Superior temporal gyrus (tissue), 1 donor: Measurements from ENCODE around the gene PIGR.

ENCODE experiments used
- DNase-seq: peaks from one replicate; pipeline ENCODE4 v3.0.0-alpha.2; 2016; ENCODE audit errors: extremely low spot score

The PIGR gene

DNA sequence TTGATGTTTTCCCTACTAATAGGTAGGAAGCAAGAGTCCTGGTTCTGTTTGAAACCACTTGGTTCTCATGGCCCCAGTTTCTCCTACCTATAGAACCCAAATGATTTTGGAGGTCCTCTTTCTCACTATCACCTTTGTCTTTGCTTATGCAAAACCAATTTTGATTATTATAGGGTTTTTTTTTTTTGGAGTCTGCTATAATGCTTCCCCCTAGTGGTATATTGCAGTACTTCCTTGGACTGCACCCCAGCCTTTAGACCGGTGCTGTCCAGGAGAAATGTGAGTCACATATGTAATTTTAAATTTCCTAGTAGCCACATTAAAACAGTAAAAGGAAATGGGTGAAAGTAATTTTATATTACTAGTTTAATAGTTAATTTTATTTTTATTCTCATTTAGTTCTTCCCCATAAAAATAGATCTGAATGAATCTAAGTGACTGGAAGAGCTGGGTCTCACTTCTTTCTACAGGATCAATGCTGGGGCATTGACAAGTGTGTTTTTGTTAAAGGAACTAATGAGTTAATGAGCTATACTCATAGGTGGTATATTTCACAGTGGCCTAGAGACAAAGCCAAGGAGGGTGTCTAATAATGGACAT lies 35.1 kb downstream of the PIGR start:
- DNase-seq: peak; percentile 77

DNA sequence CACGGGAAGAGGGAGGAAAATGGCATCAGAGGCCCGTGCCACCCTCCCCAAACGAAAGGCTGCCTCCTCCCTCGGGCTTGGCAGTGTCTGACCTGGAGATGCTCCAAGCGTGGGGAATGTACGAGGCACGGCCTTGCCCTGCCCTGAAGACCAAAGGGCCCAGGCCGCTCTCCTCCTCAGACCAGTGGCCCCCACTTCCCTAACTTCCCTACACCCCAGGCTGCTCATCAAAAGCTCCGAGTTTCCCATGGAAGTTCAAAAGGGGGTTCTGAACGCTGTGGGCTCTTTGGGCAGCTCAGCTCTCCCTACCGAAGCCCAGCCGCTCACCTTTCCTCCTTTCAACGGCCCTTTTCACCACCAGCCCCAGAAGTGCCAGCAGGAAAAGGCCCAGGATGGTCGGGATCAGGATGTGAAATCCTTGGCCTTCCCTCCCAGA lies 36.4 kb downstream of the PIGR start:
- DNase-seq: no peak

DNA sequence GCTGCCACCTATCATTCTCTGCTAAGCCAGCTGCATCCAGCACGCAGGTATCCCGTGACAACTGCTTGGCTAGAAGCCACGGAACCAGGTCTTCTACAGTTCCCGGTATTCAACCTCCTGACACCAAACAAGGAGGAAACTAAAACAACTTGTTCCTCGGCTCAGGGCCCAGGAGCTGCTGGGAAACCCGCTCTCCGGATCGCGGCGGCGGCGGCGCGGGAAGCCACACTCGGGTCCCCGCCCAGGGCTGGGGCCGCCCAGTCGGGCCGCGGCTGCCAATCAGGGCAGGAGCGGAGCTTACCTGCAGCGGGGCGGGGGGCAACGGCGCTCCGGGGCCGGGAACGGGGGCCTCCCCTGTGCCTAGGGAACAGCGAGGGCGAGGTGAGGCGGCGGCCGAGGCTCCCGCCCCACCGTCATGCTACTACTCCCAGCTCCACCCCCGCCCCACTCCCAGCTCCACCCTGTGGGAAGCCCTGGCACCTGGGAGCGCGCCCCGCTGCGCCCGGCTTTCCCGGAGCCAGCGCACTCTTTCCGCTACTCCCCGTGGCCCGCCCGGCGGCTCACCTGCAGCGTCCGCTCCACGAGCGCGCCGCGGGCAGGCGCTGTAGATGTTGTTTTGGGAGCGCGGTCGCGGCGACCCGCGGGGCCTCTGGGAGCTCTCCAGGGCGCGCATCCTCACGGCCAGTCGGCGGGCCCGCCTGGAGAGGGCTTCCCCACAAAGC lies 36.9 kb downstream of the PIGR start:
- DNase-seq: no peak

DNA sequence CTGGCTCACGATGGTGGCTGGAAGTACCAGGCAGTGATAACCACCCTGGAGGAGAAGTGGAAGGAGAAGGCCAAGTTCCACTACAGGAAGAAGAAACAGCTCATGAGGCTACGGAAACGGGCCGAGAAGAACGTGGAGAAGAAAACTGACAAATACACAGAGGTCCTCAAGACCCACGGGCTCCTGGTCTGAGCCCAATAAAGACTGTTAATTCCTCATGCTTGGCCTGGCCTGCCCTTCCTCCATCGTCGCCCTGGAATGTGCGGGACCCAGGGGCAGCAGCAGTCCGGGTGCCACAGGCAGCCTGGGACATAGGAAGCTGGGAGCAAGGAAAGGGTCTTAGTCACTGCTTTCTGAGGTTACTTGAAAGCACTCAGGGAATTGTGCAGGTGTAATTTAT lies 38.2 kb downstream of the PIGR start:
- DNase-seq: no peak

DNA sequence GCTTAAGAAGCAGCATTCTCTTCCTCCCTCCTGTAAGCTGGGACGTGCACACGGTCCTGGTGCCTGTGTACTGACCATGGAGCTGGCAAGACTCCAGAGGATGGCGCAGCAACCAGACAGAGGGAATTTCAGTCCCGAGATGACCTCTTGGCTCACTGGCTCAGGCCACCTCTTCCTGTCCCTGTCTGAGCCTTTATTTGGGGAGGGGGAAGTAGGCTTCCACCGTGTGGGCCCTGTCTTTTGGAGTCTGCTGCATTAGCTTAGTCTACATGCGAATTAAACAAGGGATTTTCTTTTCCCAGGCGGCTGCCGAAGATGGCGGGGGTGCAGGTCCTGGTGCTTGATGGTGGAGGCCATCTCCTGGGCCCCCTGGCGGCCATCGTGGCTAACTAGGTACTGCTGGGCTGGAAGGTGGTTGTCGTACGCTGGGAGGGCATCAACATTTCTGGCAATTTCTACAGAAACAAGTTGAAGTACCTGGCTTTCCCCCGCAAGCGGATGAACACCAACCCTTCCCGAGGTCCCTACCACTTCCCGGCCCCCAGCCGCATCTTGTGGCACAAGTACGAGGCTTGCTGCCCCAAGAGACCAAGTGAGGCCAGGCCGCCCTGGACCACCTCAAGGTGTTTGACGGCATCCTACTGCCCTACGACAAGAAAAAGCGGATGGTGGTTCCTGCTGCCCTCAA lies 38.8 kb downstream of the PIGR start:
- DNase-seq: no peak

DNA sequence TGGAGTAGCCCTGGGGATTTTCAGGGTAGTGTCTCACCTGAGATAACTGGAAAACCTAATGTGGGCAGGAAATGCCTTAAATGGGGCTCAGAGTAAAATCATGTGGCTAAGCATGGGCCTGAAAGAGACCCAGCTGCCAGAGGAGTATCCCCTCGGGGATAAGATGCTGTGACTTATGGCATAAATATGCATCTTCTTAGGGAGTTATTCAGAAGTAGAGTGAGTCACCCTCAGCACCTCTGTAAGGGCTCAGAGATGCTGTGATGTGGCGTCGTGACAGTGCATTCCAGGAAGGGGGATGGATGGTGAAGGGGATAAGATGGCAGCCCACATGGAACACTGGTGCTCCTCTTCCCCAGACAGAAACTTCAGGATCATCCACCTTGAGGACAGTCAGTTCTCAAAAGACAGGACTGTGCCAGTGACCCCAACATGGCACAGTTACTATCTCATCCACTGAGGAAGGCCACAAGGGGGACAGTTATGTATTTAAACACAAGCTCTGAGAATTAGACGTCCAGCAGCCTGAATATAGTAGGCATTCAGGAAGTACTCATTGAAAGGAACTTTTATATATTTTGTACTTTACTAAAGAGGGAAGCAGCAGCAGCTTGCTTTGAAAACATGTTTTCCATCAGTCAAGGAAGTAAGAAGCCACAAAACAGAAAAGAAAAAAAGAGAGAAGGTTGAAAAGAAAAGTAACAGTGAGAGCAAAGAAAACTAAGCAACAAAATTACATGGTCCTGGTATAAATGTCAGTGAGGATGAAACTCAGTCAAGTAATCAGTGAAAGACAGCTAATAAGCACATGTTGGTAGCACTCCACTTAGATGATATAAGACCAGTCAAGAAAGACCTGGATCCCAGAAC lies 40.7 kb downstream of the PIGR start:
- no peak for DNase-seq

DNA sequence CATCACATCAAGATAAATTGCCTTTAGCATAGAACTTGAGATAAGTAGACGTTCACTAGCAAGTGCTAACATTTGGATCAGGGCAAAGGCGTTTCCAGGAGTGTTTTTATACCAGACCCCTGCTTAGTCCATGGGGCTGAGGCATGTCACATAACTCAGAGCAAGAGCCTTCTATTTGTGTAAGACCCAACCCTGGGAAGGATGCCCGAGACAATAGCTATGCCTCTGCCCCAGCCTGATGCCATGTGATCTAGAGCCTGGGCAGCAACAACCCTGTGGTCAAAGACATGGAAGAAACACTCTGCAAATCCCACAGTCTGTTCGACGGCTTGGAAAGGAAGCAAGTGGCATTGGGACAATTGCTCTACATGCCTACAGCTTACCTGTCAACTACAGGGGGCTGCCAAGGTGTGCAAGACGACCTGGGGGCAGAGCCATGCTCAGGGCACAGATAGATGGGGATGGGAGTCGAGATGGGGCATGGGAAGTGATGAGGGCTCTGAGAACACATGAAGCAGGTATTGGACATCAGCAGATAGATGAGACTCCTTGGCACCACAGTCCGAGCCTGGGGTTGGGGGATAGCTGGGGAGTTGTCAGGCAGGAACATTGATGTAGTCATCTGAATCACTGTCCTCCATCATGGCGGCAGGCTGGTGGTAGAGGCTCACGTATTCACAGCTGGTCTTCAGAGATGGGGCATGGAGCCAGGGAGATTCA lies 41.7 kb downstream of the PIGR start:
- DNase-seq: no peak

DNA sequence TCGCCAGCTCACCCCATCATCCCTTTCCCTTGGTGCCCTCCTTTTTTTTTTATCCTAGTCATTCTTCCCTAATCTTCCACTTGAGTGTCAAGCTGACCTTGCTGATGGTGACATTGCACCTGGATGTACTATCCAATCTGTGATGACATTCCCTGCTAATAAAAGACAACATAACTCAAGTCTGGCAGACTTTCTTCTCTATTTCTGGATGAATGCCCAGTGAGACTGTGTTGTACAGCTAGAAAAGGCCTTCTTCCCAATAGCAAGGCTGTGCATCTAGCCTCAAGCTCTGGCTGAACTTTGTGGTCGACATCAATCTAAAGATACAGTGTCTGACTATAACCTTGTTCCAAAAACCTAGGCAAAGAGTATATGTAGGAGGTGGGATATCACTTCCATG lies 42.6 kb downstream of the PIGR start:
- DNase-seq: no peak

DNA sequence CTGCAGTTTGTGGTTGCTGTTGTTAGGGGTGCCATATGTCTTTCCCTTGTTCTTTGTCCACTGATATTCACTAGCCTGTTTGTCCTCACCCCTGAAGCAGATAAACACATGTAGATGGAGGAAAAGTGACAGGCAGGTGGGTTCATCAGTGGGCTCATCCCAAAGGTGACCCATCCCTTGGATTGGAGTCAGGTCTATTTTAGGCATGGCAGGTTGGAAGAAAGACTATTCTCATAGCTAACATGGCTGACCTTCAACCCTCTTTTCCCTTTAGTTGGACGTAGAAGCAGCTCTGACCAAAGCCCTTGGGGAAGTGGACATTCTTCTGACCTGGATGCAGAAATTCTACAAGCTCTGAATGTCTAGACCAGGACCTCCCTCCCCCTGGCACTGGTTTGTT lies 43.6 kb downstream of the PIGR start:
- DNase-seq: no peak

DNA sequence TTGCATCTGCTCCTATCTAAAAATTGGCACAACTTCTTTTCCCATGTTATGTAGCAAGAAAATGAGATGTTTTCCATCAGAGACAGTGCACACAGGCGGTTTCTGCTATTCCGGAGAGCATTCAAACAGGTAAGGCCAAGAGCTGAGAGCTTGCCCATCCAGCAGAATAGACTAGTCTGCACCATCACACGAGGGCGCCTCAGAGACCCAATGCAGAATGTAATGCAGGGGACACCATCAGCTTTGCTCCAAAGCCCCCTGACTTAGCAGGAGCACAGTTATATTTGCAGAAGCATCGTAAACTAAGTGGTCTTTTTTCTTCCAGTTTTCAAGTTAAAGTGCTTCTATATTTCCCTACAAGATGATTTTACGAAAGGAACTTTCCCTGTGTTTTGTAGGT lies 44.3 kb downstream of the PIGR start:
- no peak for DNase-seq

DNA sequence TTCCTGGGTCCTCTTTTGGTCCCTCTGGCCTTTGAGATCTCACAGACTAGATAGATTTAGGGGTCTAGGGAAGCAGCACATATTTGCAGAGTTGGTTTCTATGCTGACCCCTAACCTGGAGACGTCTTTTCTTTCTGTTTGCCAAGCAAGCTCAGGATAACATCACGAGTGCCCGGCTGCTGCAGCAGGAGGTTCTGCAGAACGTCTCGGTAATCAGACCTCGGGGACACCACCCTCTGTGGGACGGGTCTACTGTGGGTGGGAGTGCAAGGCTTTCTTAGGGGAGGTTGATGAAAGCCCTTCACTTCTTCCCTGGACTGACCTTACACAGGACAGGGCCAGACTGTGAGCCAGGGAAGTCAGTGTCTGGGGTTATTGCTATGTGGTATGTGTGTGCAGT lies 46.1 kb downstream of the PIGR start:
- DNase-seq: no peak

DNA sequence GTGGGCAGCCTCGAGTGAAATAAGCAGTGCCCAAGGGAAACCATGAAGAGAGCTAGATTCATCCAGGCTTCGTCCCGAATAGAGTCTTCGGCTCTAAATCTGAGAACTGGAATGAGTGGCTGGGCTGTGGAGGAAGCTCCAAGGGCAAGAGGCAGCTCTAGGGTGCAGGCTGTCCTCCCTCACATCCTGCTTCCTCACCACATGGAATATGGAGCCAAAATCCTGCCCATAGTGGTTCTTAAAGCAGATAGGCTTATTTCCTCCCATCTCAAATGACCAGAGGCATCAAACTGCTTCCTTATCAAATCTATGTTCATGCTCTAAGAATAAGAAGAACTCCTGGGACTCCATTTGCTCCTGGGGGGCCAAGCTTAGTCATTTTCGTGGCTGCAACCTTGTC lies 46.5 kb downstream of the PIGR start:
- no peak for DNase-seq

DNA sequence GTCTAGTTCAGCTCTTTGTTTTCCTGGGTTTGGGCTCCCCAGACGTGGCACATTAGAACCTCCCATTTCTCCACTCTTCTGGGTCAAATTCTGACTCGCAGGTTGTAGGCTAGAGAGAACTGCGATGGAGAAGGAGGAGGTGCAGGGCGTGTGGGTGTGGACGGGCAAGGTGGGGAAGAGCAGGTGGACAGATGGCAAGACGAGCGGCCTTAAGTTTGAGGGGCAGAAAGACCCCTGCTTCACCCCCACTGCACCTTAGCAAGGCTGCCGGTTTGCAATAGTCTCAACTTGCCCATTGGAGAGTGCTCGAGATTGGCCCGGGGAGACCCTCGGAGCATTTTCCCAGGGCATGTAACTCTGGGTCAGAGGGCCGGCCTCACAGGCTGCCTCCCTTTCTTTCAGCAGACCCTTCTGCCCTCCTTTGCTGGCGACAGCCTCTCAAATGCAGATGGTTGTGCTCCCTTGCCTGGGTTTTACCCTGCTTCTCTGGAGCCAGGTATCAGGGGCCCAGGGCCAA lies 47.3 kb downstream of the PIGR start:
- no peak for DNase-seq

DNA sequence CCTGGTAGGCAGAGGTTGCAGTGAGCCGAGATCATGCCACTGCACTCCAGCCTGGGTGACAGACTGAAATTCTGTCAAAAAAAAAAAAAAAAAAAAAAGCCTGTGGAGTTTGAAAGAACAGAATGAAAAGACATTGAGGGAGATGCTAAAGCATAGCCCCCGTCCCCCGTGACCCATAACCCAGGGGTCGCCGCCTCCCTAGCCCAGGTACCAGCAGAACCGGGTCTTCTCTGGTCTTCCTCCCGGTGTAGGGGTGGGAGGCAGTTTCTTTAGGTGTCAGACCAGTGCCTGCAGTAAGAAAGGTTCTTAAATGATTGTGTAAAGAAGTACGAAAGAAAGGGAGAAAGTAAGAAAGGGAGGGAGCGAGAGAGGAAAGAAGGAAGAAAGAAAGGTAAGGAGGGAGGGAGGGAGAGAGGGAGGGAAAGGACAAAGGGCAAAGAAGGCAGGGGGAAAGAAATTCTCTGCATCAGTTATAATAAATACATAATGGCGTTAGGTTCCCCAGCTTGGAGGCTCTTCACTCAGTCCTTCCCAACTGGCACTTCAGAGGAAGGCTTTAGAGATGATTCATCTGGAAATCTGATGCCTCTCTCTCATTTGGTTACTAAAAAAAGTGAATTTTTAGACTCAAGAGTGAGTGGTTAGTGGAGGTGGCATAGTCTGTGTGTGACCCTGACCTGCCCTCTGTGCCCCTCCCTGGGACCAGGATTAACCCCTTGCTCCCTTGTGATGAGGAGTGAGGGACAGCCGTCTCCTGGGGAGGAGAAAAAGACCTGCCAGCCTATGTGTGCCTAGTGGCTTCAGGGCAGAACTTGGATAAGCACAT lies 48.0 kb downstream of the PIGR start:
- DNase-seq: no peak

DNA sequence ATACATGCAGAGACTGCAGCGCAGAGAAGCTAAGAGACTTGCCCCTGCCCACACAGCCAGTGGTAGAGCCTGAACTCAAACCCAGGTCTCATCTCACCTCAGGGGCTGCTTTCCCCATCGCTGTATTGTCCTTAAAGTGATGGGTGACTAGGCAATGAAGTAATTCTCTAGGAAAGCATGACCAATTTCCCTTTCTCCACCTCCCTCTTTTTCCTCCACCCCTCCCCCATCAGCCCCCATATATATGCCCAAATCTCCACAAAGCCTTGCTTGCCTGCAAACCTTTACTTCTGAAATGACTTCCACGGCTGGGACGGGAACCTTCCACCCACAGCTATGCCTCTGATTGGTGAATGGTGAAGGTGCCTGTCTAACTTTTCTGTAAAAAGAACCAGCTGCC lies 49.1 kb downstream of the PIGR start, which contains the start of gene IL24:
IL24 (plus strand) TSS at position 269 of the 400 bp plus-strand sequence. CDS start 390 bp downstream, outside the sequence.
- no peak for DNase-seq

DNA sequence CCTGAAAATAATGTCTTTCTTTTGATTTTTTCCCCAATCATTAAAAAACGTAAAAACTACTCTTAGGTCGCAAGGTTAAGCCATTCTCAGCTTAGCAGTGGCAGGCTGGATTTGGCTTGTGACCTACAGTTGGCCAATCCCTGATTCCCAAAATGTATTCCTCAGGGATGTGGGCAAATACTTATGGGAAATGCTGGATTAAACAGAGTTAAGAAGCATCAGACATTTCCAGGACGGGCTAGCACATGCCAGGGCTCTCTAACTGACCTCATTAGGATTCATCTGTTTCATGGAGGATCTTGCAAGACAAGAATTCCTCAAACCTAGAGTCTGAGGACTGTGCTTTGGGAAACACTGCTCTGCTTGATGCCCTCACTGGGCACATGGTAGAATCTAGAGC lies 50.0 kb downstream of the PIGR start:
- DNase-seq: no peak

DNA sequence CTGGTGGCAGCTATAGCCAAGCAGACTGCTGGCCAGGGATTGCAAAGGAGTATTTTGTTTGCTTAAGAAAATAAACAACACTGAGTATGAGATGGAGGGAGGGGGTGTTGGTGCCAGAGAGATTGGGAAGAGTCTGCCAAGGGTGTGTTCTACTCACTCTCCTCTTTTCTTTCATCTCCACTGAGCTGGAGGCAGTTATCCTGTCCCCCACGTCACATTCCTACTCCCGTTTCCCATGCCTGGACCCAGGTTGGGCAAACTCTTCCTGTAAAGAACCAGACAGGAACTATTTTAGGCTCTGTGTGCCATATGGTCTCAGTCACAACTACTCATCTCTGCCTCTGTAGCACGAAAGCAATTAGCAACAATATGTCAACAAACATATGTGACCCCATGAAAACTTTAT lies 50.4 kb downstream of the PIGR start:
- no peak for DNase-seq

DNA sequence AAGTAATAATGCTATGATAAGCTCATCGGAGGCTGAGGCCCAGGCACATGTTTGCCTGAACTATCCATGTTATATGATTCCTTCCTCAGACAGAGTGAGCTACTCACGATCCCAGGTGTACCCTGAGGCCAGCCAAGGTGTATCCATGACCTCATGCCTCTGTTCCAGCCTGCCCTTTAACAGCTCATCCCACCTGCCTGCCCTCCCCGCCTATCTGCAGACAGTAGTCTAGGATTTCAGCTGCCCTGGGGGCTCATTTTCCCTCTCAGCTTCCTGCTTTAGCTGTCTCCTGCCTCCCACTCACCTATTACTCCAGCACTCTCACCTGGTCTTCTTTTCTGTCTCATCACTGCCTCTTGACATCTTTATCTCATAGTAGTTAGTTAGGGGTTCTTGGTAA lies 50.9 kb downstream of the PIGR start:
- no peak for DNase-seq

DNA sequence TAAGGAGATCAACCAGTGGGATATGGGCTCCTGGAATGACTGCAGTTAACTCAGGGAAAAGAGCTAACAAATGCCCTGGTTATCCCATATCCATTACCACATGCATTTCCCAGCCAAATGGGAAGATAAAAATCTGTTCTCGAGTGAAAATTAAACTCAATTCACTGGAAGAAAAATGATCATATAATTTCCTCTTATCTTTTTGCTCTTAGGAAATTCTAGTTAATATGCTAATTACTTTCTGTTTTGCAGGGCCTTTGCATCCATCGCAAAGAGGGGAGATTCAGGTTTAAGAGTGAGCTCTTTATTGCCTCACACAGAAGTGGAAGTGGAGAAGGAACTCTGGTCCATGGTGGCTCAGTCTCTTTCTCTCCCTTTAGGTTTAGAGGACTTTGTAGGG lies 52.9 kb downstream of the PIGR start:
- no peak for DNase-seq

DNA sequence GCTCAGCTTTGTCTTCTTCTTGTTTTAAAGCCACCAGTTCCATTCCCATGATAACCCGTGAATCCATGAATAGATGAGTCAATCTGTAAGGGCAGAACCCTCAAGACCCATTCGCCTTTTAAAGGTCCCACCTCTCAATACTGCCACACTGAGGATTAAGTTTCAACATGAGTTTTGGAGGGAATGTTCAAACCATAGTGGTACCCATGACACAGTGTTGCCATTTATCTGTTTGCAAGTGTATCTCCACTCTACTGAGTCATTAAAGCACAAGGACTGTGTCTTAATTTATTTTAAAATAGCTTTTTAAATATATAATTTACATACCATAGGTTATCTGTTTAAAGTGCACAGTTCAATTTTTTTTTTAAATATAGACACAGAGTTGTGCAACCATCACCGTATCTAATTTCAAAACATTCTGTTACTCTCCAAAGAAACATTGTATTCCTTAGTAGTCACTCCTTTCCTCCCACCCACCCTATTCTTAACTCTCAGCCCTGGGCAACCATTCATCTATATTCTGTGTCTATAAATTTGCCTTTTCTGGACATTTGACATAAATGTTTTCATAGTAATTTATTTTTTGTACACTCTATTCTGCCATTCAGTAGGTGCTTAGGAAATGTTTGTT lies 53.8 kb downstream of the PIGR start:
- DNase-seq: no peak
